Liver (tissue), 9 donors: Measurements from ENCODE around the gene FZD4. TPM values are rescaled to one million over a fixed set of nuclear protein-coding genes. Genes with fewer than 3 reads are reported as not detected.
"Not testable (repeated sequence)": the region's sequence is repeated elsewhere in the genome, so short reads cannot be mapped to it uniquely, and the experiment has no call there.

Experiments used
- DNase-seq: peaks from one replicate; pipeline ENCODE4 v3.0.0-alpha.2; 2017; ENCODE audit warnings: low spot score
- H3K27ac ChIP-seq, 2 donors: one replicate each; pipeline ENCODE4 v1.7.0; 2013; ENCODE audit warnings: inconsistent platforms in 2 of 2, low read length in 2 of 2, control low read depth in 1 of 2, low read depth in 1 of 2, mild to moderate bottlenecking in 1 of 2
- H3K27me3 ChIP-seq, 4 donors: one replicate each; pipeline versions ENCODE4 v1.6.1 to v1.7.0; 2013; ENCODE audit warnings: low read length in 3 of 4, inconsistent platforms in 1 of 4, mild to moderate bottlenecking in 1 of 4, moderate library complexity in 1 of 4; ENCODE audit not compliant: control insufficient read depth in 4 of 4, insufficient read depth in 4 of 4
- H3K36me3 ChIP-seq, 4 donors: one replicate each; pipeline versions ENCODE4 v1.6.1 to v1.7.0; 2013; ENCODE audit warnings: low read length in 3 of 4, mild to moderate bottlenecking in 3 of 4, low read depth in 1 of 4, moderate library complexity in 1 of 4; ENCODE audit not compliant: control insufficient read depth in 4 of 4, insufficient read depth in 3 of 4
- H3K4me1 ChIP-seq, 4 donors: one replicate each; pipeline versions ENCODE4 v1.6.1 to v1.7.0; 2013; ENCODE audit warnings: low read length in 3 of 4, mild to moderate bottlenecking in 3 of 4, moderate library complexity in 1 of 4; ENCODE audit not compliant: control insufficient read depth in 4 of 4, insufficient read depth in 4 of 4
- H3K4me3 ChIP-seq, 3 donors: one replicate each; pipeline versions ENCODE4 v1.6.1 to v1.7.0; 2013; ENCODE audit warnings: low read length in 3 of 3, control low read depth in 1 of 3, low read depth in 1 of 3, mild to moderate bottlenecking in 1 of 3
- H3K9ac ChIP-seq, 2 donors: one replicate each; pipeline ENCODE4 v1.7.0; 2013; ENCODE audit warnings: low read length in 2 of 2, mild to moderate bottlenecking in 2 of 2, moderate library complexity in 2 of 2, control low read depth in 1 of 2, low read depth in 1 of 2
- H3K9me3 ChIP-seq, 4 donors: one replicate each; pipeline versions ENCODE4 v1.6.1 to v1.7.0; 2013; ENCODE audit warnings: low read length in 3 of 4; ENCODE audit not compliant: control insufficient read depth in 4 of 4
- EGR1 ChIP-seq, 2 donors: IDR thresholded peaks; 2 replicates each; pipeline ENCODE4 v1.6.1; 2016 to 2018; ENCODE audit warnings: antibody characterized with exemption in 2 of 2, low read depth in 2 of 2
- FOXA1 ChIP-seq: IDR thresholded peaks from 2 replicates; pipeline ENCODE4 v1.6.1; 2016; ENCODE audit warnings: antibody characterized with exemption
- GABPA ChIP-seq, 2 donors: IDR thresholded peaks in 1 of 2; conservative IDR thresholded peaks in 1 of 2; 2 replicates each; pipeline ENCODE4 v1.6.1; 2016; ENCODE audit warnings: antibody characterized with exemption in 2 of 2, mild to moderate bottlenecking in 1 of 2, moderate library complexity in 1 of 2
- JUND ChIP-seq, 2 donors: IDR thresholded peaks; 2 replicates each; pipeline ENCODE4 v1.6.1; 2016; ENCODE audit warnings: antibody characterized with exemption in 2 of 2
- RAD21 ChIP-seq, 2 donors: IDR thresholded peaks; 2 replicates each; pipeline ENCODE4 v1.6.1; 2016; ENCODE audit warnings: antibody characterized with exemption in 2 of 2, mild to moderate bottlenecking in 2 of 2
- RXRA ChIP-seq, 2 donors: IDR thresholded peaks; 2 replicates each; pipeline ENCODE4 v1.6.1; 2017 to 2018; ENCODE audit warnings: antibody characterized with exemption in 2 of 2, mild to moderate bottlenecking in 1 of 2
- SP1 ChIP-seq: IDR thresholded peaks from 2 replicates; pipeline ENCODE4 v1.6.1; 2018; ENCODE audit warnings: antibody characterized with exemption, mild to moderate bottlenecking
- YY1 ChIP-seq: IDR thresholded peaks from 2 replicates; pipeline ENCODE4 v1.6.1; 2016; ENCODE audit warnings: antibody characterized with exemption, mild to moderate bottlenecking
- WGBS: extraction: QIAGEN DNeasy Blood & Tissue Kit; methylation state at CpG from one replicate; pipeline ENCODE4 v1.1.7; 2013; 5-methylcytosine and 5-hydroxymethylcytosine counted together
- polyA plus RNA-seq, 2 donors: library from polyadenylated mRNA; stranded (reverse) in 1 of 2; unstranded in 1 of 2; fragments of 200-250 nt in 1 of 2; fragments of >200 nt in 1 of 2; fragmentation: Nextera tagmentation in 1 of 2; extraction: Ambion mirVana in 1 of 2; gene quantifications; one replicate each; pipeline versions ENCODE4 v1.2.1 to v1.2.3, GENCODE V29; 2013 to 2015
- total RNA-seq, 2 donors: library from RNA; depleted of rRNA; stranded (reverse); fragments of >200 nt; gene quantifications; one replicate each; pipeline ENCODE4 v1.2.3, GENCODE V29; 2014
- TF ChIP-seq, protein P1 (sequence below): fragments of 150-350 bp; IDR thresholded peaks from 2 replicates; pipeline ENCODE4 v1.5.1; 2017; ENCODE audit warnings: improper control_type of control experiment, low read depth, low read length; ENCODE audit not compliant: missing input control
- TF ChIP-seq, protein P2 (sequence below): IDR thresholded peaks from 2 replicates; pipeline ENCODE4 v1.6.1; 2016; ENCODE audit warnings: antibody characterized with exemption
- TF ChIP-seq, protein P3 (sequence below): IDR thresholded peaks from 2 replicates; pipeline ENCODE4 v1.6.1; 2016; ENCODE audit warnings: antibody characterized with exemption
- TF ChIP-seq, protein P4 (sequence below): IDR thresholded peaks from 2 replicates; pipeline ENCODE4 v1.6.1; 2016; ENCODE audit warnings: antibody characterized with exemption, mild to moderate bottlenecking
- TF ChIP-seq, protein P5 (sequence below): IDR thresholded peaks from 2 replicates; pipeline ENCODE4 v1.6.1; 2016; ENCODE audit warnings: antibody characterized with exemption
- donor health status: healthy.
- donor health status: healthy.
- donor health status: healthy.
- donor health status: healthy.
- donor health status: healthy.

Gene FZD4
- total and polyA plus RNA-seq, 4 donors = 4.9 to 23.7 (median 8.2) TPM

DNA sequence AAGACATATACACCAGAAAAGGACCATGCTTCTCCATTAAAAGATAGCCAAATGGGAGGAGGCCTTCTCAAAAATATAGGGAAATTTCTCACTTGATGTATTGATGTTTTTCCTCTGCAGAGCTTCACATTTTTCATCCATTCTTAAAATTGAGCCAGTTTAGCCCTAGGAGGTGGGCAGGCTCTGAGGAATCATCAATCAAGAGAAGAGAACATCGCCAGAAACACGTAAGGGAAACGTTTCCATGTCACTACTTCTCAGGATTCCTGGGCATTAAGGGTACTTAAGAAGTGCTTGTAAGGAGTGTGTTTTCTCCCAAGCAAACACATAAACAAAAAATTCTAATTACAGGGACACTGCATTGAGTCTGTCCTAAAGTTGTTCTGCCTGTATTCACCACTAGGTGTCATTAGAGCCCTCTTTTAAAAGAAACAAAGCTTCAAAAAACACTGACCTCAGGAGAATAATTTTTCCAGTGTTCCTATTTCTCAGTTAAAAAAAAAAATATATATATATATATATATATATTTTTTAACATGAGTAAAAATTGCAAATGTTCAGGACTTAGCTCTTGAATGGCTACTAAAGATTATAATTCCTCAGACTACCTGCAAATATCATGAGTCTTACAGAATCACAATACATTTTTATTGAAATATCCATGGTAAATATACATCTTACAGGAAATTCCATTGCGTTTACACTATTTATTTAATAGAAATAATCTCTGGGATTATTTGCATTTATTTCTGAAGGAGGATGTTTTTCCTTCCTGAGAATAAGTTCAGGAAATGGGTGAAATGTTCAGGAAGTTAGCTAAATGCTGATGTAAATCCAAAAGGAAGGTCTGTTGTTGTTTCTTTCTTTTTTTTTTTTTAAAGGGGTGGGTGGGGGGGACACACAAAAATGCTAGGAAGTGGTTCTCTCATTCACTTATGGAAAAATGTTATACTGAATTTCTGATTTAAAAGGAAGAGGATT, 16.0 kb downstream of the FZD4 start:
- Histone ChIP-seq H3K4me3 (no peak overlapping the region), H3K9ac (peak overlapping the region; percentile 45 to 75), H3K9me3 (no peaks in the 10 kb centered on the region), H3K36me3 (no peaks in the 10 kb centered on the region), H3K27ac (peak overlapping the region; percentile 90 to 91), H3K27me3 (no peaks in the 10 kb centered on the region), H3K4me1 (peaks cover 9 to 31% (median 26%) of the 10 kb centered on the region in 4 donors)
- 13% methylated on average over 4 of the region's 4 CpGs for whole genome bisulfite sequencing
- TF ChIP-seq JUND (IDR thresholded peaks at IDR 0.05) (no peak), SP1 (no peak), RAD21 (IDR thresholded peaks at IDR 0.05) (peak; percentile 80 to 83)
- TF ChIP-seq, protein P1, sequence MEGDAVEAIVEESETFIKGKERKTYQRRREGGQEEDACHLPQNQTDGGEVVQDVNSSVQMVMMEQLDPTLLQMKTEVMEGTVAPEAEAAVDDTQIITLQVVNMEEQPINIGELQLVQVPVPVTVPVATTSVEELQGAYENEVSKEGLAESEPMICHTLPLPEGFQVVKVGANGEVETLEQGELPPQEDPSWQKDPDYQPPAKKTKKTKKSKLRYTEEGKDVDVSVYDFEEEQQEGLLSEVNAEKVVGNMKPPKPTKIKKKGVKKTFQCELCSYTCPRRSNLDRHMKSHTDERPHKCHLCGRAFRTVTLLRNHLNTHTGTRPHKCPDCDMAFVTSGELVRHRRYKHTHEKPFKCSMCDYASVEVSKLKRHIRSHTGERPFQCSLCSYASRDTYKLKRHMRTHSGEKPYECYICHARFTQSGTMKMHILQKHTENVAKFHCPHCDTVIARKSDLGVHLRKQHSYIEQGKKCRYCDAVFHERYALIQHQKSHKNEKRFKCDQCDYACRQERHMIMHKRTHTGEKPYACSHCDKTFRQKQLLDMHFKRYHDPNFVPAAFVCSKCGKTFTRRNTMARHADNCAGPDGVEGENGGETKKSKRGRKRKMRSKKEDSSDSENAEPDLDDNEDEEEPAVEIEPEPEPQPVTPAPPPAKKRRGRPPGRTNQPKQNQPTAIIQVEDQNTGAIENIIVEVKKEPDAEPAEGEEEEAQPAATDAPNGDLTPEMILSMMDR = peak; percentile 82
- DNase-seq = no peak

DNA sequence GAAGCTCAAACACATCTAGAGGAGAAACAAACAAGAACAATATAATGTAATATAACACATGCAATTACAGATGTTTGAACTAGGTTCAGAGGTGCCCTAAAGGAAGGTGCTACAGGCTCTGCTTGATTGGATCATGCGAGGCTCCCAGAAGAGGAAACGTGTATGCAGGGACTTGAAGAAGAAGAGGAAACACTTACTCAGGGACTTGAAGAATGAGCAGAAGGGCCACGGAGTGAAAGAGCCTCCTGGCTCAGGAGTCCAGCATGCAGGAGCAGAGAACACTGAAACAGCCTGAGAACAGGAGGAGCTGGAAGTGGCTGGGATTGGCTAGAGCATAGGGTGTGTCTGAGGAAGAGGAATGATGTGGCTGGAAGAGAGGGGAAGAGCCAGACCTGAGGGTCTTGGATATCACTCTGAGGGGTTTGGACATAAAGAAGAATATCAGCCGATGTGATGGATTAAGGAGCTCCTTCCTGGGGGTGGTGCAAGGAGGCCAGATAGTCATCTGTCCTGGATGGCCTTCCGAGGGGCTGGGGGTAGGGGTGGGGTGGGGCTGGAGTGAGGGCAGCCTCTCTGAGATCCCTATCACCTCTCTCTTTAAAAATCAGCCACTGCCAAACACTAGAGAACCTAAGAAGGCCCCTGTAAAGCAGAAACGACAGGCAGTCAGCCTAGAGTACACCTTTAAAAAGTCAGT, 16.8 kb downstream of the FZD4 start:
- TF ChIP-seq, protein P2, sequence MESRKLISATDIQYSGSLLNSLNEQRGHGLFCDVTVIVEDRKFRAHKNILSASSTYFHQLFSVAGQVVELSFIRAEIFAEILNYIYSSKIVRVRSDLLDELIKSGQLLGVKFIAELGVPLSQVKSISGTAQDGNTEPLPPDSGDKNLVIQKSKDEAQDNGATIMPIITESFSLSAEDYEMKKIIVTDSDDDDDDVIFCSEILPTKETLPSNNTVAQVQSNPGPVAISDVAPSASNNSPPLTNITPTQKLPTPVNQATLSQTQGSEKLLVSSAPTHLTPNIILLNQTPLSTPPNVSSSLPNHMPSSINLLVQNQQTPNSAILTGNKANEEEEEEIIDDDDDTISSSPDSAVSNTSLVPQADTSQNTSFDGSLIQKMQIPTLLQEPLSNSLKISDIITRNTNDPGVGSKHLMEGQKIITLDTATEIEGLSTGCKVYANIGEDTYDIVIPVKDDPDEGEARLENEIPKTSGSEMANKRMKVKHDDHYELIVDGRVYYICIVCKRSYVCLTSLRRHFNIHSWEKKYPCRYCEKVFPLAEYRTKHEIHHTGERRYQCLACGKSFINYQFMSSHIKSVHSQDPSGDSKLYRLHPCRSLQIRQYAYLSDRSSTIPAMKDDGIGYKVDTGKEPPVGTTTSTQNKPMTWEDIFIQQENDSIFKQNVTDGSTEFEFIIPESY = no peak
- TF ChIP-seq SP1 (no peak), GABPA (IDR thresholded peaks at IDR 0.05 in 1 of 2, conservative IDR thresholded peaks at IDR 0.05 in 1 of 2) (no peak), YY1 (no peak), RXRA (IDR thresholded peaks at IDR 0.05) (no peak), FOXA1 (no peak), RAD21 (IDR thresholded peaks at IDR 0.05) (no peak), JUND (IDR thresholded peaks at IDR 0.05) (no peak), EGR1 (IDR thresholded peaks at IDR 0.05; ENCODE audit: low read depth in 2 of 2) (no peak)
- TF ChIP-seq, protein P3, sequence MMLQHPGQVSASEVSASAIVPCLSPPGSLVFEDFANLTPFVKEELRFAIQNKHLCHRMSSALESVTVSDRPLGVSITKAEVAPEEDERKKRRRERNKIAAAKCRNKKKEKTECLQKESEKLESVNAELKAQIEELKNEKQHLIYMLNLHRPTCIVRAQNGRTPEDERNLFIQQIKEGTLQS = no peak
- TF ChIP-seq, protein P4, sequence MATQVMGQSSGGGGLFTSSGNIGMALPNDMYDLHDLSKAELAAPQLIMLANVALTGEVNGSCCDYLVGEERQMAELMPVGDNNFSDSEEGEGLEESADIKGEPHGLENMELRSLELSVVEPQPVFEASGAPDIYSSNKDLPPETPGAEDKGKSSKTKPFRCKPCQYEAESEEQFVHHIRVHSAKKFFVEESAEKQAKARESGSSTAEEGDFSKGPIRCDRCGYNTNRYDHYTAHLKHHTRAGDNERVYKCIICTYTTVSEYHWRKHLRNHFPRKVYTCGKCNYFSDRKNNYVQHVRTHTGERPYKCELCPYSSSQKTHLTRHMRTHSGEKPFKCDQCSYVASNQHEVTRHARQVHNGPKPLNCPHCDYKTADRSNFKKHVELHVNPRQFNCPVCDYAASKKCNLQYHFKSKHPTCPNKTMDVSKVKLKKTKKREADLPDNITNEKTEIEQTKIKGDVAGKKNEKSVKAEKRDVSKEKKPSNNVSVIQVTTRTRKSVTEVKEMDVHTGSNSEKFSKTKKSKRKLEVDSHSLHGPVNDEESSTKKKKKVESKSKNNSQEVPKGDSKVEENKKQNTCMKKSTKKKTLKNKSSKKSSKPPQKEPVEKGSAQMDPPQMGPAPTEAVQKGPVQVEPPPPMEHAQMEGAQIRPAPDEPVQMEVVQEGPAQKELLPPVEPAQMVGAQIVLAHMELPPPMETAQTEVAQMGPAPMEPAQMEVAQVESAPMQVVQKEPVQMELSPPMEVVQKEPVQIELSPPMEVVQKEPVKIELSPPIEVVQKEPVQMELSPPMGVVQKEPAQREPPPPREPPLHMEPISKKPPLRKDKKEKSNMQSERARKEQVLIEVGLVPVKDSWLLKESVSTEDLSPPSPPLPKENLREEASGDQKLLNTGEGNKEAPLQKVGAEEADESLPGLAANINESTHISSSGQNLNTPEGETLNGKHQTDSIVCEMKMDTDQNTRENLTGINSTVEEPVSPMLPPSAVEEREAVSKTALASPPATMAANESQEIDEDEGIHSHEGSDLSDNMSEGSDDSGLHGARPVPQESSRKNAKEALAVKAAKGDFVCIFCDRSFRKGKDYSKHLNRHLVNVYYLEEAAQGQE = no peak
- TF ChIP-seq, protein P5, sequence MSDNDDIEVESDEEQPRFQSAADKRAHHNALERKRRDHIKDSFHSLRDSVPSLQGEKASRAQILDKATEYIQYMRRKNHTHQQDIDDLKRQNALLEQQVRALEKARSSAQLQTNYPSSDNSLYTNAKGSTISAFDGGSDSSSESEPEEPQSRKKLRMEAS = no peak
- TF ChIP-seq, protein P1 = no peak
- Histone ChIP-seq H3K36me3 (no peaks in the 10 kb centered on the region), H3K4me1 (peaks cover 9 to 31% (median 26%) of the 10 kb centered on the region in 4 donors), H3K4me3 (no peak overlapping the region), H3K27ac (no peak overlapping the region), H3K27me3 (no peaks in the 10 kb centered on the region), H3K9me3 (no peaks in the 10 kb centered on the region), H3K9ac (no peak overlapping the region)
- no peak for DNase-seq
- 62% methylated on average over 6 of the region's 6 CpGs for WGBS

DNA sequence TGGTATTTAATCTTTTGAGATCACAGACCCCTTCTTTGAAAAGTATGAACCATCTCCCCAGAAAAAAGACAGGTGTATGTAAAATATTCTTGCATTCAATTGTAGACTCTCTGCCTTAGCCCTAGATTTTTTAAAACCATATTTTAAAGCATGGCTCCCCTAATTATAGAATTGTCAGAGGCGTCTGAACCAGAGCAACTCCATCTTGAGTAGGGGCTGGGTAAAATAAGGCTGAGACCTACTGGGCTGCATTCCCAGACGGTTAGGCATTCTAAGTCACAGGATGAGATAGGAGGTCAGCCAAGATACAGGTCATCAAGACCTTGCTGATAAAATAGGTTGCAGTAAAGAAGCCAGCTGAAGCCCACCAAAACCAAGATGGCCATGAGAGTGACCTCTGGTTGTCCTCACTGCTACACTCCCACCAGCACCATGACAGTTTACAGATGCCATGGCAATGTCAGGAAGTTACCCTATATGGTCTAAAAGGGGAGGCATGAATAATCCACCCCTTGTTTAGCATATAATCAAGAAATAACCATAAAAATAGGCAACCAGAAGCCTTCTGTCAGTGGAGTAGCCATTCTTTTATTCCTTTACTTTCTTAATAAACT, 17.9 kb downstream of the FZD4 start:
- H3K36me3 ChIP-seq, H3K27me3 ChIP-seq, H3K27ac ChIP-seq, H3K9ac ChIP-seq, H3K9me3 ChIP-seq, DNase-seq, H3K4me3 ChIP-seq: not testable (repeated sequence)
- peaks cover 6 to 28% (median 25%) of the 10 kb centered on the region in 4 donors for H3K4me1 ChIP-seq
- WGBS = 74% methylated on average over 2 of the region's 2 CpGs
